Tibial nerve (tissue), 4 donors: ENCODE data around the gene FEM1B. TPM values are rescaled to one million over a fixed set of nuclear protein-coding genes. Genes with fewer than 3 reads are reported as not detected.

ENCODE experiments used
- DNase-seq, 2 donors: peaks; one replicate each; pipeline ENCODE4 v3.0.0-alpha.2; 2019; ENCODE audit warnings: low spot score in 2 of 2
- H3K27ac ChIP-seq, 4 donors: fragments of 200-600 bp; sonication (generic) in 3 of 4; one replicate each; pipeline ENCODE4 v1.5.1; 2017 to 2019; ENCODE audit warnings: mild to moderate bottlenecking in 1 of 4
- H3K27me3 ChIP-seq, 2 donors: fragments of 200-600 bp; sonication (generic) in 1 of 2; one replicate each; pipeline versions ENCODE4 v1.5.1 to v1.6.0; 2017 to 2019
- H3K36me3 ChIP-seq, 3 donors: fragments of 200-600 bp; sonication (generic); one replicate each; pipeline ENCODE4 v1.5.1; 2018 to 2019
- H3K4me1 ChIP-seq, 4 donors: fragments of 200-600 bp; sonication (generic) in 3 of 4; one replicate each; pipeline ENCODE4 v1.5.1; 2017 to 2019
- H3K4me3 ChIP-seq, 4 donors: fragments of 200-600 bp; sonication (generic) in 3 of 4; one replicate each; pipeline ENCODE4 v1.5.1; 2017 to 2019; ENCODE audit warnings: mild to moderate bottlenecking in 1 of 4, moderate library complexity in 1 of 4
- H3K9me3 ChIP-seq, 4 donors: fragments of 200-600 bp; sonication (generic) in 3 of 4; one replicate each; pipeline ENCODE4 v1.5.1; 2017 to 2019
- EP300 ChIP-seq, 2 donors: sonication (generic); formaldehyde crosslinking; IDR thresholded peaks; one replicate each; pipeline ENCODE4 v1.6.1; 2017; ENCODE audit warnings: antibody characterized with exemption in 2 of 2, mild to moderate bottlenecking in 1 of 2
- POLR2A ChIP-seq, 2 donors: fragments of 450-650 bp; IDR thresholded peaks; one replicate each; pipeline ENCODE4 v1.6.1; 2017; ENCODE audit warnings: antibody characterized with exemption in 2 of 2, mild to moderate bottlenecking in 2 of 2, moderate library complexity in 2 of 2
- WGBS, 2 donors: methylation state at CpG; one replicate each; pipeline ENCODE4 v1.1.5; 2018; 5-methylcytosine and 5-hydroxymethylcytosine counted together
- total RNA-seq, 4 donors: library from RNA; depleted of rRNA; stranded (reverse); fragments of >200 nt; gene quantifications; one replicate each; pipeline ENCODE4 v1.1.0, GENCODE V29; 2016
- TF ChIP-seq, protein P1 (sequence below), 5 experiments: fragments of 200-600 bp in 3 of 5; fragments of 450-650 bp in 2 of 5; sonication (generic) in 3 of 5; IDR thresholded peaks; one replicate each; pipeline ENCODE4 v1.5.1; 2016 to 2019; ENCODE audit warnings: antibody characterized with exemption in 5 of 5, mild to moderate bottlenecking in 3 of 5, moderate library complexity in 2 of 5

The FEM1B gene
- total RNA-seq, 4 donors from 2014 or later = 39.0 to 47.6 (median 39.9) TPM

DNA sequence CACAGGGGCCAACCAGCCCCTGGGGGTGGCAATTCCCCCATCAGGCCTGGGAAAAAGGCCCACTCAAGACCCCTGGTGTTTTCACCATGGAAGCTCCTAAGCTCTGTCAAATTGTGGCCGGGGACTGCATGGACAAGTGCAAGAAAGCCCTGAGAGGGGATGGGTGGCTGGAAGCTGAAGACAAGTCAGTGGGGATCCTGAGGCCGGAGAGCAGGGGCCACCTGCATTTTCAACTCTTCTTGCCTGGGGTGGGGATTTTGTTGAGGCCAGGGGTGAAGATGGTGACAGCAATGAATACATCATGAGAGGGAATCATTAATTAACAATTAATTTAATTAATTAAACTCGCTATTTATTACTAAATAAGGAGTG lies 33.9 kb downstream of the FEM1B start:
- no peak overlapping the region for H3K4me3 ChIP-seq
- H3K36me3 ChIP-seq = no peaks in the 10 kb centered on the region
- H3K9me3 ChIP-seq = no peaks in the 10 kb centered on the region
- H3K27me3 ChIP-seq = no peaks in the 10 kb centered on the region
- WGBS, 2 donors = 94 to 99% methylated on average over 3 of the region's 3 CpGs
- H3K4me1 ChIP-seq = peaks cover 0 to 35% (median 7%) of the 10 kb centered on the region in 4 donors
- TF ChIP-seq POLR2A (IDR thresholded peaks at IDR 0.05) = no peak
- TF ChIP-seq EP300 (IDR thresholded peaks at IDR 0.05) = no peak
- TF ChIP-seq, protein P1, sequence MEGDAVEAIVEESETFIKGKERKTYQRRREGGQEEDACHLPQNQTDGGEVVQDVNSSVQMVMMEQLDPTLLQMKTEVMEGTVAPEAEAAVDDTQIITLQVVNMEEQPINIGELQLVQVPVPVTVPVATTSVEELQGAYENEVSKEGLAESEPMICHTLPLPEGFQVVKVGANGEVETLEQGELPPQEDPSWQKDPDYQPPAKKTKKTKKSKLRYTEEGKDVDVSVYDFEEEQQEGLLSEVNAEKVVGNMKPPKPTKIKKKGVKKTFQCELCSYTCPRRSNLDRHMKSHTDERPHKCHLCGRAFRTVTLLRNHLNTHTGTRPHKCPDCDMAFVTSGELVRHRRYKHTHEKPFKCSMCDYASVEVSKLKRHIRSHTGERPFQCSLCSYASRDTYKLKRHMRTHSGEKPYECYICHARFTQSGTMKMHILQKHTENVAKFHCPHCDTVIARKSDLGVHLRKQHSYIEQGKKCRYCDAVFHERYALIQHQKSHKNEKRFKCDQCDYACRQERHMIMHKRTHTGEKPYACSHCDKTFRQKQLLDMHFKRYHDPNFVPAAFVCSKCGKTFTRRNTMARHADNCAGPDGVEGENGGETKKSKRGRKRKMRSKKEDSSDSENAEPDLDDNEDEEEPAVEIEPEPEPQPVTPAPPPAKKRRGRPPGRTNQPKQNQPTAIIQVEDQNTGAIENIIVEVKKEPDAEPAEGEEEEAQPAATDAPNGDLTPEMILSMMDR (IDR thresholded peaks at IDR 0.05) = no peak
- no peak for DNase-seq
- H3K27ac ChIP-seq = peak overlapping the region in 1 of 4 donors; percentile 46

DNA sequence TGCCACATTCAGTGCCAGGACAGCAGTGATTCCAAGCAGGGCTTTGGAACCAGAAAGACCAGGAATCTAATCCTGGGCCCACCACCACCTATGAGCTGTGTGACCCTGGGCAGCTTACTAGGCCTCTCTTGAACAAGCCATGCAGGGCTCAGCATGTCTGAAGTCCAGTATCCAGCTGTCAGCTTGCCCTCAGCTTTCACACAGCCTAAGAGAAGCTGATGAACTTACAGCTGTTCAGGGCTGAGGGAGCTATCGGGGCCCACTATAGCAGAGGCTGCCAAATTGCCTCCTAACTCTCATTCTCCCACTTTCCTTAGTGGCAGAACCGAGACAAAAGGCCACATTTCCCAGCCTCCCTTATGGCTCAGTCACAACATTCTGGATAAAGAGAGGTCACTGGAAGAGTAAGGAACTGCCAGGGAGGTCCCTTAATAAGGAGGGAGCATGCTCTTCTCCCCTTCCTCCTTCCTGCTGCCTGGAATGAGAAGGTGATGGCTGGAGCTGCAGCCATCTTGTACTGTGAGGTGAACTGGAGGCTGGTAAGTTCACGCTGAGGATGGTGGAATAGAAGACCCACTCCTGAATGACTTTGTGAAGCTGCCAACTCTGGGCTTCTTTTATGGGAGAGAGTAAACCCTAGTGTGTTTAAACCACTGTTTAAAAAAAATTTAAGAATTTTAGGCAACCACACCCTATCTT lies 34.5 kb downstream of the FEM1B start:
- Histone ChIP-seq H3K27ac (no peak overlapping the region), H3K4me1 (peaks cover 0 to 29% (median 3%) of the 10 kb centered on the region in 4 donors), H3K9me3 (no peaks in the 10 kb centered on the region), H3K4me3 (no peak overlapping the region), H3K36me3 (no peaks in the 10 kb centered on the region), H3K27me3 (no peaks in the 10 kb centered on the region)
- DNase-seq = no peak
- TF ChIP-seq, protein P1 (IDR thresholded peaks at IDR 0.05) = no peak
- no peak for TF ChIP-seq EP300 (IDR thresholded peaks at IDR 0.05)
- TF ChIP-seq POLR2A (IDR thresholded peaks at IDR 0.05) = no peak
- 87 to 91% methylated on average over 3 of the region's 3 CpGs for WGBS, 2 donors

DNA sequence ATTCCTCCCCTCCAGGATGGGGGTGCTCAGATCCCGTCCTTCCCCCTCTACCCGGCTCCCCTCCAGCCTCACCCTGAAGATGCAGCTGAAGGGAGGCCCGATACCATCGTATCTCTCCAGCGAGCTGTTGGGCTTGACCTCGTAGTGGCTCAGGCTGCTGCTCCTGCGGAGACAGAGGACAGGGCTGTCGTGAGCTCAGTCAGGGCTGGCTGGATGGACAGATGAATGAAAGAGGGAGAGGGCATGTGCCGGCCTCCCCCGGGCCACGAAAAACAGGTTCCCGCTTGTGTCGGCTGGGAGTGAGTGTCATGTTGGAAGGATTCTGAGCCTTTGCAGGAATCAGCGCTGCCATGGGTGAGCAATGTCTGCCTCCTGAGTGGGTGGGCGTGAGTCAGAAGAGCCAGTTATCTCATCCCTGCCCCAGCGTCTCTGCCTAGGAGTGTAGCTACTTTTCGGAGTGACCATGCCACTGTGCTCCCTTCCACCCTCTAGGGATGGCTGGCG lies 35.2 kb downstream of the FEM1B start:
- Histone ChIP-seq H3K36me3 (no peaks in the 10 kb centered on the region), H3K27ac (no peak overlapping the region), H3K4me1 (peaks cover 0 to 29% (median 3%) of the 10 kb centered on the region in 4 donors), H3K27me3 (no peaks in the 10 kb centered on the region), H3K4me3 (no peak overlapping the region), H3K9me3 (no peaks in the 10 kb centered on the region)
- whole genome bisulfite sequencing, 2 donors = 82 to 83% methylated on average over 18 of the region's 18 CpGs
- DNase-seq = no peak
- TF ChIP-seq EP300 (IDR thresholded peaks at IDR 0.05) (no peak), POLR2A (IDR thresholded peaks at IDR 0.05) (no peak)
- TF ChIP-seq, protein P1 (IDR thresholded peaks at IDR 0.05) = no peak

DNA sequence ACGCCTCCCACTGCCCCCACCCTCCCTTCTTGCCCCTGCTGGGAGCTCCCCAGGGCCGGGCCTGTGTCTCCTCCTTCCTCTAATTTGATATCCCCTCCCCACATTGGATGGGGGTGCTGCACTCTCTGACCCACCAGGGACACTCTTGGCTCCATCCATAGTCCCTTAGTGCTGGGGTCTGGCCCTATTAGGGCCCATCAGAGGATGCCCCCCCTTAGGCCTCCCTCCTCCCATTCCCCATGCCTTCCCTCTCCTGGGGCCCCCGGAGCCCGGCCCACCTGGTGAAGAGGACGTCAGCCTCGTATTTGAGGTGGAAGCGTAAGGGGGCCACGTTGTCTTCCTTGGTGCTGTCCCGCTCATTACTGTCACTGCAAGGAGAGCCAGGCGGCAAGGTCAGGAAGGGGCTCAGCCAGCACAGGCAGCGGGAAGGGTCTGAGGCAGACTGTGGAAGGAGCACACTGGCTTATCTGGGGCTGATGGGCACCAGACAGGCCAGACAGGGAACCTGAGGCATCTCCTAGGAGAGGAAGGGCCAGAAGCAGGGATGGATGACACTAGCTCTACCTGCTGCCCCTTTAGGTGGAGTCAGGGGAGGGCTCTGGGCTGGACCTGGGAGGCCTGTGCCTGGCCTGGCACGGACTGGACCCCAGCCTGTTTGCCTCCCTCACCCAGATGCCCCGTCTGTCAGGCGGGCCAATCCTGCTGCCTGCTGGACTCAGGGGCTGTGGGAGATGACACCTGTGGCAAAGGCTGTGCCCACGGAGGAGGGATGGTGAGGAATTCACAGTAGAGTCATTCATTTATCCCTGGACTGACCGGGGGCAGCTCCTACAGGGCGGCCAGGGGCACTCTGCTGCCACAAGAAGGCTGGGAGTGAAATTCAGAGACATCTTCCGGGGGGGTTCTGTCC lies 36.2 kb downstream of the FEM1B start:
- Histone ChIP-seq H3K27ac (no peak overlapping the region), H3K27me3 (no peaks in the 10 kb centered on the region), H3K4me1 (peaks cover 0 to 29% (median 3%) of the 10 kb centered on the region in 4 donors), H3K4me3 (no peak overlapping the region), H3K36me3 (no peaks in the 10 kb centered on the region), H3K9me3 (no peaks in the 10 kb centered on the region)
- TF ChIP-seq, protein P1 (IDR thresholded peaks at IDR 0.05) = no peak
- no peak for TF ChIP-seq EP300 (IDR thresholded peaks at IDR 0.05)
- no peak for TF ChIP-seq POLR2A (IDR thresholded peaks at IDR 0.05)
- no peak for DNase-seq
- WGBS, 2 donors = 81 to 84% methylated on average over 14 to 18 of the region's 18 CpGs
